Measurements from ENCODE around the gene LYST.
"Not testable (repeated sequence)": the region's sequence is repeated elsewhere in the genome, so short reads cannot be mapped to it uniquely, and the experiment has no call there.

Gene LYST

GRCh38 chr1:235657747-235658526 lies 208.8 kb downstream of the LYST start:
- no peak for DNase-seq (ENCODE audit: low read depth)

- no peak for DNase-seq (ENCODE audit: low read depth)
Observed at GRCh38 chr1:235657269-235657668, 209.4 kb downstream of the LYST start.

GRCh38 chr1:235652364-235652763 lies 214.3 kb downstream of the LYST start:
- DNase-seq (ENCODE audit: low read depth), result no peak

- no peak for DNase-seq (ENCODE audit: low read depth)
Observed at GRCh38 chr1:235651170-235651806, 215.4 kb downstream of the LYST start.

- no peak for DNase-seq (ENCODE audit: low read depth)
Observed at GRCh38 chr1:235650341-235651169, 216.2 kb downstream of the LYST start.

- DNase-seq (ENCODE audit: low read depth), result no peak
Observed at GRCh38 chr1:235649368-235650163, 217.1 kb downstream of the LYST start, which contains the start of gene GNG4. Gene GNG4, minus strand, starts transcription at chr1:235649784. Its CDS starts 65,946 bp downstream, at chr1:235583838.

GRCh38 chr1:235648954-235649367 lies 217.7 kb downstream of the LYST start:
- peak; percentile 42 for DNase-seq (ENCODE audit: low read depth)

- no peak for DNase-seq (ENCODE audit: low read depth)
Observed at GRCh38 chr1:235648407-235648907, 218.2 kb downstream of the LYST start.

GRCh38 chr1:235647537-235647936 lies 219.2 kb downstream of the LYST start:
- DNase-seq (ENCODE audit: low read depth), result not testable (repeated sequence)

GRCh38 chr1:235646463-235646862 lies 220.2 kb downstream of the LYST start:
- no peak for DNase-seq (ENCODE audit: low read depth)

GRCh38 chr1:235644693-235645305 lies 221.9 kb downstream of the LYST start:
- no peak for DNase-seq (ENCODE audit: low read depth)

- DNase-seq (ENCODE audit: low read depth), result no peak
Observed at GRCh38 chr1:235643837-235644692, 222.6 kb downstream of the LYST start.

GRCh38 chr1:235642943-235643371 lies 223.7 kb downstream of the LYST start:
- no peak for DNase-seq (ENCODE audit: low read depth)

- DNase-seq (ENCODE audit: low read depth), result peak; percentile 37
Observed at GRCh38 chr1:235642011-235642942, 224.4 kb downstream of the LYST start.

GRCh38 chr1:235640580-235640979 lies 226.1 kb downstream of the LYST start:
- DNase-seq (ENCODE audit: low read depth), result no peak

- no peak for DNase-seq (ENCODE audit: low read depth)
Observed at GRCh38 chr1:235639226-235640205, 227.2 kb downstream of the LYST start.

- not testable (repeated sequence) for DNase-seq (ENCODE audit: low read depth)
Observed at GRCh38 chr1:235638612-235639011, 228.1 kb downstream of the LYST start.
